GM19238 (cell line): ENCODE results near the gene NAPG.
"Not testable (repeated sequence)": the region's sequence is repeated elsewhere in the genome, so short reads cannot be mapped to it uniquely, and the experiment has no call there.

Experiments
- DNase-seq: peaks from one replicate; pipeline ENCODE4 v3.0.0; 2011; ENCODE audit warnings: low spot score; ENCODE audit not compliant: insufficient read length

The NAPG gene

DNA sequence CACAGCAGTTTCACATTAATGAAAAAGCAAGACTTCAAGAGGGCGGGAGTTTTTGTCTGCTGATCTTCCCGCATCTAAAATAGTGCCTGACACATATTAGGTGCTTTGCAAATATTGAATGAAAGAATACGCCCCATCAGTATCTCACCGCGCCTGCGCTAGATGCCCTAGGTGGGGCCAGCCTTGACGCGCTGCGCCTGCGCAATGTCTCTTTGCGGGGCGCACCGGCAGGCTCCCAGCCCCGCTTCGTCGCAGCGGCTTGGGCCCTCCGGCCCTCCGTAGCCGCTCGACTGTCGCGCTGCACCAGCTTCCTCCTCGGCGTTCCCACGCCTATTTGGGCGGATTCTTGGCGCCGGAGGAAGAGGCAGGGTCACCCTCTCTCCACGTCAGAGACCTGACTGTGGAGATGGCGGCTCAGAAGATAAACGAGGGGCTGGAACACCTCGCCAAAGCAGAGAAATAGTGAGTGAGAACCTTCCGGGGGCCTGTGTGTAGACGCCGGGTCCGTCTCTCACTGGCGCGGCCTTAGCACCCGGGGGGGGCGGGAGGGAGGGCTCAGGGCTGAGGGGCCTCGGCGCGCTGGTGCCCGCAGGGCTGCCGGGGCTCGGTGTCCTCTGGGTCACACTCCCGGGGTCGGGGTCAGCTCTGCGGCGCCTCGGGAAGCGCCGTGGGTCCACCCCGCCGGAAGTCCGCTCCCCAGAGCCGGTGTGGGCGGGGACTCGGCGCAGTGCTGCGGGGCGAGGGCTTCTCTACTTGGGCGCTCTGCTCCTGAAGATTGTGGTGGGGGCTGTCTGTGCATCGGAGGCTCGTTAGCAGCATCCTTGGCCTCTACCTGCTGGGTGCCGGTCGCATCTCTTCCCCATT lies at the start of gene NAPG:
NAPG (plus strand) TSS at position 331 of the 864 bp plus-strand sequence; CDS start at position 407, 76 bp downstream.
- DNase-seq = peak; percentile 93

DNA sequence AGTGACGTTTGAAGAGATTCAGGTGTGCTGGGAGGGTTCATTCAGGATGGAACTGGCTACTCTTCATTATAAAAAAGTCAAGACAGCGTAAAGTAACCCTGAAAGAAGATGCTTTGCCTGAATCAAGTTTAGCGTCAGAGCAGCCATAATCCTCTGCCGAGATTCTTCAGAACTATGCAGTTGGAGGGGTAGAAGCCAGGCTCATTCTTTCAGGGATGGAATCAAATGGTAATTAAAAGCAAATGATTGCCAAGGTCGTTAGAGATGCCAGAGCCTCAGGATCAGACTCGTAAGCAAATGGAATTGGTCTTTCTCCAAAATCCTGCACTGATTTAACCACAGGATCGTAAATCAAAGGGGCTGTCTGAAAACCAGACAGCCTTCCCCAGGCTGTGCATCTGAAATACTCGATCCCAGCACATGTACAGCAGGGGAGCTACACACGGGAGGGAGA lies 49.5 kb upstream of the NAPG start:
- no peak for DNase-seq

DNA sequence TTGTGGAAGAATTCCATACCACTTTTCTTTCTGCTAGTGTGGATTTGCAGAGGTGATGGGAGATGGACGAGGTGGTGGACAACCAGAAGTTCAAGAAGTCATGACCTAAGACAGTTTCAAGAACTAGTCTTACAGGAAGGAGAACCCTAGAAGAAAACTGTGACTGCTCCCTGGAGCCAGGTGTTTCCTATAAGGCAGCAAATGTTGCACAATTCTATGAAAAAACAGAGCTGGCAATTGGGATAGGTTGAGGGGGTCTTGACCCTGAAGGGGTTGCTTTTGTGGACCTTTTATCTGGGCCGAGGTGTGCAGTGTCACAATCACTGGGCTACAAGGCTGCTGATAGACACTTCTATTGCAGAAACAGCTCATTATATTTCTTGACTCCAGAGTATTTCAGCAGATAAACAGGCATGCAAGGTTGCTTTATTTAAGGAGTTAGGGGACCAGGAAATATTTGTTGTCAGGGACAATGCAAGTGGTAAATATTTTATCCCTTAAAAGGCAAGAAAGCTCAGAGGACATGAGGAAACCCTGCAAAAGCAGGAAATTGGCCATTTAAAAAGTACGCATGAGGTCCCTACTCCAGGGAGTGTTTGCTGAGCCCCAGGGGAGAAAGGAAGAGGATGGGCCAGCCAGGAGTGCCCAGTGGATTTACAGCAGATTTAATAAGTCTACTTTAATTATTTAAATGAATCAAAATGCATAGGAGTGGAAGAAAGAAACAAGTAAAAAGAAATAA lies 48.5 kb upstream of the NAPG start:
- DNase-seq = no peak

DNA sequence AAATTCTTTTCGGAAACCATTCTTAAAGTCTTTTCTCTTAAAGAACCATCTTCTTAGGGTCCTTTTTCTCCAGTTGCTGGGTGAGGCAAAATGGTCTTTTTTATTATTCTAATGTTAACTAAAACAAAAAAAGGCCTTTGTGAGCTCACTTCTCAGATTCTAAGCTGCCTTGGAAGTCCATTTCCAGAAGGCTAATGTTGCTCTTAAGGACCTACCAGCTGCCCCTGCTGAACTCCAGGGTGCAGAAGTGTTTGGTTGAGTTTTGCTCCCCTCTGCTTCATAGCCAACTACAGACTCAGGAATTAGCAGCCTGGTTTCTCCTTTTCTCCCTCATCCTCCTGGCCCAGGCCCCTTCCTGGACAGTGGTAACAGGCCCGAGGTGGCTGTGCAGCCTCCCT lies 48.0 kb upstream of the NAPG start:
- DNase-seq = no peak

DNA sequence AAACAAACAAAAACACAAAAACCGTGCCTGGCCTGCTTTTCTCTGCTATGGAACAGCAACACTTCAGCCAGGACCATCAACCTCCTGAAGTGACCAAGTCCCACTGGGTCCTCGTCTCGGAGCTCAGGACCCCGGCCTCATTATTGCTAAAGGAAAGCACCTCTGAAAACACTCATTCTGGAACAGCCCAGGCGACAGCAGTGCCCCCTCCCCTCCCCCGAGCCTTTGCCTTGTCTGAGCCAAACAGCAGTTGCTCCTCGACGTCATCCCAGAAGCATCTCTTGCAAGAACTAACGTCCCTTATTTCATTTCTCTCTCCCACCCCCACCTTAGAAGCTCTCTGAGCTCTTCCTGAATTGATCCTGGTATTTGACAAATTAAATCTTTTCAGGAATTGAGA lies 44.0 kb upstream of the NAPG start:
- DNase-seq = no peak

DNA sequence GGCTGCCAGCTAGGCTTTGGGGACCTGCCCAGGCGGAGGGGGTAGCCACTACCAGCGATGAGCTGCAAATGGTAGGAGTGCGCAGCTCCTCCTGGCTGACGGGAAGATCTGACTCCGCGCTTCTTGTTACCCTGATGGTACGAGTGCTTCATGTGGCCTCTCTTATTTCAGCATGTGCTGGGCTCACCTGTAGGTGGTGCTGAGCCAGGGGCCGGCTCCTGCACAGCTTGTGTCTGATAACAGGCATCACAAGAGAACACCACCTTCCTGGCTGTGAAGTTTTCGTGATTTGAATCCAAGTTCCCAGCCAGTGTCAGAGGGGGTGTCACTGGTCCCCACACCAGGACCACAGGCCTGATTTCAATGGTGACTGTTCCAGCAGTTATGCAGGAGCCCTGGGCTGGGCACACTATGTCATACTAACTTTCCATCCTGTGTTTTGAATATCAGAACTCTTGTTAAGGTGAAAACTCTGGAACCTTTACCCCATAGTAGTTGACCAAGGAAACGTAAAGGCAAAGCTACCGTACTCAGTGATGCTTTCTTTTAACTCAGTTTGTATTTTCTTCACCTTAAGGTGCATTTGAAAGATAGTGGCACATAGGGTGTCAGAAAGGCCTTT lies 43.4 kb upstream of the NAPG start:
- DNase-seq = no peak

DNA sequence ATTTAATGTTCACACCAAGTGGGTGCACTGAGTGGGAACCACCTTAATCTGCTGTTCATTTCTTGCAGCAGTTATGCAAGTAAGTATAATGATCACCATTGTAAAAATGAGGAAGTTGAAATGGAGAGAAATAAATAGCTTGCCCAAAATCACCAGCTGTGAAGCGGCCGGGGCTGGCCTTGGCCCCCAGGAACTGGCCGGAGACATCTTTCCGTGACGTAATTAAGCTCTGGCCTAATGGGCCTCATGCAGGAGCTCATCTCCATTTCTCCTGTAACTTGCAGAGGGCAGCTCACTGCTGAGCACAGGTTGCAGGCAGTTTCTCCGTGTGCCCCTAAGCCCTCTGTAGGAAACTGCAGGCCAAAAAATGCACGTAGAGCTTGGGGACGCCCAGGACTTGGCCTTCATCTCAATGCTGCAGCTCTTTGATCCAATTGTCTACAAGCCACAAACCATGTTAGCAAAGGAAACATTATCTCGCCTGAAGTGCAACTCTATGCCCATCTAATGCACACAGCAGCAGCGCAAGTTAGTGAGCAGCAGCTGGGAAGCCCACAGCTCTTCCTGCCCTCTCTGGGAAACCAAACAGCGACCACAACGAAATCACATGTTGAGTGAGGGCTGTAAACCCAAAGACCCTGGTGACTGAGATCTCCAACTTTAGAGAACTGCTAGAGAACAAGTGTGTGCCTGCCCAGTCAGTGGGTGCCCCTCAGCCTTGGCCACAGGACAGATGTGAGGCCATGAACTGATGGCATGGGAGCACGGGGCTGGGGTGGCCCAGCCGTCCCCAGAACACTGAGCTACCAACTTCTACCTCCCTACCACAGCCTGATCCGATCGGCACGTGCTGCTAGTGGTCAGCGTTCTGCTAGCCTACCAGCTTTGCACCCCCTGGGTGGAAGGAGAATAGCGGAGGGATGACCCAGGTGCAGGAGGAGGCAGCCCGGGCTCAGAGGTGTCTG lies 42.6 kb upstream of the NAPG start:
- peak; percentile 37 for DNase-seq

DNA sequence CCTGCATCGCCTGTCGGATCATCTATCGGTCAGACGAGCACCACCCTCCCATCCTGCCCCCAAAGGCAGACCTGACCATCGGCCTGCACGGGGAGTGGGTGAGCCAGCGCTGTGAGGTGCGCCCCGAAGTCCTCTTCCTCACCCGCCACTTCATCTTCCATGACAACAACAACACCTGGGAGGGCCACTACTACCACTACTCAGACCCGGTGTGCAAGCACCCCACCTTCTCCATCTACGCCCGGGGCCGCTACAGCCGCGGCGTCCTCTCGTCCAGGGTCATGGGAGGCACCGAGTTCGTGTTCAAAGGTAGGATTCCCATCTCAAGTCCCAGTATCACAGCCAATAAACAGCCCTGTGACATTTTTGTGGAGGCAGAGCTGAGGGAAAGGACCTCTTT lies 40.4 kb upstream of the NAPG start:
- no peak for DNase-seq

DNA sequence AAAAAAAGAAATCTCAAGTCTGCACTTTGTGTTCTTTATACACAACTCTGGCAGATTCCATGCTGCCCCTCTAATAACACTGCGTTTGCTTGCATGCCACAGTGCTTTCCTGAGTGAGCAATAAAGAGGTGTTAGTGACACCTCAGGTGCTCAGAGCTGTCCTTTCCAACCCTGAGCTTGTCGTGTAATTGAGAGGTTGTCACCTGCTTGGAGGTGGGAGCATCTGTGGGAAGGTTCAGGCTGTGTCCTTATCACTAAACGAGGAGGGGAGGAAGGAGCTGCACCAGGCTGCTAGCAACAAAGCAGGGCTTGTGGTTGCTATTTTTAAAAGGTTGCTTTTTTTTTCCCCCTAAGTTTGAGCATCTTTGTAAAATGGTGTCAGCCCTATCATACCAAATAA lies 39.5 kb upstream of the NAPG start:
- no peak for DNase-seq

DNA sequence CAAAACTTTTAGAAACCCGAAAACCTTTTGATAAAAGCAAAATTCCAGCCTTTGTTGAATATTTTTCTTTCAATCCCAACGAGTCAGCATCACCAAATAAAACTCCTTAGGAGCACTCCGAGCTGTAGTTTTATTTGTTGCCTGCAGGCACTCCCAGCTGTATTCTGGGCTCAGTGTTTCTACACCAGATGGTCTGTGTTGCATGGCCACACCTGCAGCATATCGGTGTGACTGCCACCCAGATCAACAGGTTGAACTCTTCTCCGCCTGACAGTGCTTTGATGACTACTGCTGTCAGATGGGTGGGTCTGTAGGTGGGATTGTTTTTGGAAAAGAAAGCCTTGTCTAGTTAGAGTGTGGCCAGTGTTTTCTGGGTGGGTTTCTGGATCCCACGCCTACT lies 38.7 kb upstream of the NAPG start:
- DNase-seq = no peak

DNA sequence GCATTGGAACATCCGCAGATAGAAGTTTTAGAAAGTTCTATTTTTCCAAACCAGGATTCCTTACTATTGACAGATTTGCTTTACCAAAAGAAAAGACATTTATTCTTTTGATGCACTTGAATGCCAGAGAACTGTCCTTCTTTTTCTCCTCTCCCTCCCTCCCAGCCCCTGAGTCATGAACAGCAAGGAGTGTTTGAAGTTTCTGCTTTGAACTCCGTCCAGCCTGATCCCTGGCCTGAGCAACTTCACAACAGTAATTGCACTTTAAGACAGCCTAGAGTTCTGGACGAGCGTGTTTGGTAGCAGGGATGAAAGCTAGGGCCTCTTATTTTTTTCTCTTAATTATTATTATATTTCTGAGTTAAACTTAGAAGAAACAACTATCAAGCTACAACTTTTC lies 37.8 kb upstream of the NAPG start:
- no peak for DNase-seq

DNA sequence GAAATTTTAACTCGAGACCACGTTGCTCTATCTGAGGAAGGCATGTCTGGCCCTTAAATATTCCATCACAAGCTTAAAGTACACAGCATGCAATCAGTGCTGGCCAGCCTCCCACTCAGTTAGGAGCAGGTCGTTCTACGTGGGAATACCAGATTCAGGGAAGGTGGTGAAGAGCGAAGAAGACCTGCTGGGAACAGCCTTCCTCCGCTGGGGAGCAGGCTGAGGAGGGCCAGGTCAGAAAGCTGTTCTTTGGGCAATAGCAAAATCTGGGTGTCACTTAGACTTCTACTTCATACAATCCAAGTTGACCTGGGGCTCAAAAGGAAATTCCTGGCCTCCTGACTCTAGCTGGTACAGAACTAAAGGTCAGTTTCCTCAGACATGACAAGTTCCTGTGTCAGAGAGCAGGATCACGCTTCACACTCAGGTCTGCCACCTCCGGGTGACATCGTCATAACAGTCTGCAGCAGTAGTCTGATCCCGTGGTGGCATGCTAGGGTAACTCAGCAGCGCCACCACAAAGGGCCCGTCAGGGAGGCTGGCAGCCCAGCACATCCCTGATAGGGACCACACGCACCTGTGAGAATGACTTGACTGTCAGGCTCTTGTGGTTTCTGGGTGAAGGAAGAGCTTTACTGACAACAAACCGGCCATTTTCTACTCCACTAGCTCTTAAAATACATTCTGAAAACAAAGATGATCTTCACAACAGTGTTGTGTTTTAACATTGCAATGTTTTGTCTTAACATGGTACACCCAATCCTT lies 35.2 kb upstream of the NAPG start:
- peak; percentile 54 for DNase-seq

DNA sequence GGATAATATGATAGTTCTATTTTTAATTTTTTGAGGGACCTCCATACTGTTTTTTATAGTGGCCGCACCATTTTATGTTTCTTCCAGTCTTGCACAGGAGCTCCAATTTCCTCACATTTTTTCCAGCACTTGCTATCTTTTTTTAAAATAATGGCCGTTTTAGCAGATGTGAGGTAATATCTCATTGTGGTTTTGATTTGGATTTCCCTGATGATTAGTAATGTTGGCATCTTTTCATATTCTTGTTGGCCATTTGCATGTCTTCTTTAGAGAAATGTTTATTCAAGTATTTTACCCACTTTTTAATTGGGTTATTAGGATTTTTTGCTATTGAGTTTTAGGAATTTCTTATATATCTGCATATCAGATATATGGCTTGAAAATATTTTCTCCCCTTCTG lies 29.9 kb upstream of the NAPG start:
- DNase-seq = no peak

DNA sequence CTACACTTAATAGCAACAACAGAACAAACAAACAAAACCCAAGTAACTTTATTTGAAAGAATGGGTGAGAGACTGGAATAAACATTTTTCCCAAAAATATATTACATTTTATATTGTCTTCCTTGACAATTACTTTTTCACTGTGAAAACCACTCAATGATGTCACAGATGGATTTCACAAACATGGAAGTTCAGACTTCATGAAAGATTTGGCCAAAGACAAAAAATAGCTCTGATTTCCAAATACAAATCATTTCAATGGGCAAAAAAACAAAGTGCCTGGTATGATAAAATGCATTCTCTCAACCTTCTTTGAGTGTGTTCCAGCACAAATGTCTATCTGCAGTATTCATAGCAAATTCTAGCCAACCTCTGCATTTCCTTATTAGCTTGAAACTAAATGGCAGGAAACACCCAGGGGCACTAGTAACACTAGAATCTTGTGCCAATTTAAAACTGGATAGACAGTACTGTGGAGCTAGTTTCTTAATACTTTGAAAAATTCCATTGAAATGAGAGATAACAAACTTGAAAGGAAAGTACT lies 28.5 kb upstream of the NAPG start:
- DNase-seq = no peak

DNA sequence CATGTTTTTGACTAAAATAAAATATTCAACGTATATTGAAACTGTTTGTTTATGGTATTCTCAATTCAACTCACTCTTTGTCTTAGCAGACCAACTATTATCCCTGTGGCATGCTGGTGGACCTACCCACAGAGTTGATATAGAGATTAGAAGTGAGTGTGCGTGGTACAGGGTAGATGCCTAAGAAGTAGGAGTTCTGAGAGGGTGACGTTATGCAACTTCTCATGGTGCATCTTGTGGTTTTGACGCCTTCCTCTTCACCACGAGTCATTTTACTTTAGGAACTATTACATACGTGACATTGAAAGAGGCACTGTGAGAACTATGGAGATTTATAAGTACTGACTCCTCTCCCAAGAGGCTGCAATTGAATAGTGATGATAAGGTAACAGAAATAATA lies 26.6 kb upstream of the NAPG start:
- no peak for DNase-seq

DNA sequence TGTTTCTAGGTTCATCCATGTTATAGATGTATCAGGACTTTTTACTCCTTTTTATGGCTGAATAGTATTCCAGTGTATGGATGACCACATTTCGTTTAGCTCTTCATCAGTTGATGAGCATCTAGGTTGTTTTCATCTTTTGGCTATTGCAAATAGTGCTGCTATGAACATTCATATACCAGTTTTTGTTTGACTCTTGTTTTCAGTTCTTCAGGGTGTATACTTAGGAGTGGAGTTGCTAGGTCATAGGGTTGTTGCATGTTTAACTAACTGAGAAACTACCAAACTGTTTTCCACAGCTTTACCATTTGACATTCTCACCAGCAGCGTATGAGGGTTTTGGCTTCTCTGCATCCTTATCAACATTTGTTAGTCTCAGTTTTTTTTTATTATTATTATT lies 25.8 kb upstream of the NAPG start:
- DNase-seq = no peak

DNA sequence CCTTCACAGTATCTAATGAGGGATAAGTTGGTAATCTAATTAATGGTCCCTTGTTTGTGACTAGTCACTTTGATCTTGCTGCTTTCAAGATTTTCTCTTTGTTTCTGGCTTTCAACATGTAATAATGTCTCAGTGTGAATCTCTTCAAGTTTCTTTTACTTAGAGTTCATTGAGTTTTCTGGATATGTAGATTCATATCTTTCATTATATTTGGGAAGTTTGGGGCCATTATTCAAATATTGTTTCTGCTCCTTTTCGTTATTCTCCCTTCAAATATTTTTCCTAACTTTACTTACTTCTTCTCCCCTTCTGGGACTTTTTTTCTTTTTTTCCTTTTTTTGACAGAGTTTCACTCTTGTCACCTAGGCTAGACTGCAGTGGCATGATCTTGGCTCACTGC lies 21.1 kb upstream of the NAPG start:
- no peak for DNase-seq

DNA sequence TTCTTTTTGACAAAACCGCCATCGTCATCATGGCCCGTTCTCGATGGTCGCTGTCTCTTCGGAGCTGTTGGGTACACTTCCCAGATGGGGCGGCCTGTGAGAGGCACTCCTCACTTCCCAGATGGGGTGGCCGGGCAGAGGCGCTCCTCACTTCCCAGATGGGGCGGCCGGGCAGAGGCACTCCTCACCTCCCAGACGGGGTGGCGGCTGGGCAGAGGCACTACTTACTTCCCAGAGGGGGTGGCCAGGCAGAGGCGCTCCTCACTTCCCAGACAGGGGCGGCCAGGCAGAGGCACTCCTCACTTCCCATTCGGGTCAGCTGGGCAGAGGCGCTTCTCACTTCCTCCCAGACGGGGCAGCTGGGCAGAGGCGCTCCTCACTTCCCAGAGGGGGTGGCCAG lies 19.9 kb upstream of the NAPG start:
- DNase-seq = not testable (repeated sequence)

DNA sequence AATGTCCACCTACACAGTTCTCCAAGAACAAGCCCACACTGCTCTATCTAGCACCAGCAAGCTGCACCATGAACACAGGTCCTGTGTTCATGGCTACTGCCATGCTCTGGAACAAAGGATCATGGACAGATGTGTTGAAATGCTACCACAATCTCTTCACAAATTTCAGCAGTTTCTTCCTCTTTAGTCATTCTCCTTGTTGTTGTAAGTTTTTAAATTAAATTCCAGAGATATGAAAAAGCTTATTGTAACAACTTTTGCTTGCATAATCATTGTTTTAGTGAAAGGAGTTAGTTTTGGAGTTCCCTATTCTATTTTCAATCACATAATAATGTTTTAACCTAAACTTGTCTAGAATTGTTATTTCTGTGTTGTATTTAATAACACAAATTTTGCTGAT lies 17.2 kb upstream of the NAPG start:
- DNase-seq = no peak

DNA sequence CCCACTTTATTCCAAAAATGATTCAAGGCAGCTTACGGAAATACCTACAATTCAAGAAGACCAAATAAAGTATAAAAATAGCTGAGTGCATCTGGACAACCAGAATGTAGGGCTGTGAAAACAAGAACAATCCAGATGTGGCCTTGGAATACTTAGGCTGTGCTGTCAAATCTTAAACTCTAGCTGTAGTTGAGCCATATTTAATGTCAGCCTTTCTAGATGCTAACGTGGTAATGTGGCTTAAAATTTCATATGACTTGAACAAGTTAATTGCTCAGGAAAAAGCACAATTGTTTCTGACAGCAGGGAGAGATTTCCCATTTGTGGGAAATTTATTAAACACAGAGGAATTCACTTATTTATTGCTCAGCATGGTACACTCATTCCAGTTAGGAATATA lies 14.6 kb upstream of the NAPG start:
- no peak for DNase-seq
